Calu3 (cell line): Measurements from ENCODE around the gene HECW1. TPM values are rescaled to one million over a fixed set of nuclear protein-coding genes. Genes with fewer than 3 reads are reported as not detected.

Experiments used
- BruUV-seq: library from RNA; stranded (reverse); fragments of 400-500 nt; replicated peaks from 2 replicates; lab custom pipeline; 2021; lab: Mats Ljungman, UMichigan
- CTCF ChIA-PET: fragments of 300-600 bp; sonication (Branson Sonifier 250); formaldehyde crosslinking; loops from one replicate; lab custom pipeline; 2022; ENCODE audit warnings: antibody characterized with exemption; lab: Charles Lee
- DNase-seq: peaks from one replicate; pipeline ENCODE4 v3.0.0; 2022
- H3K27ac Mint-ChIP-seq: one replicate; pipeline ENCODE4 v1.8.0; 2022; ENCODE audit warnings: mixed read lengths; ENCODE audit not compliant: unreplicated experiment
- H3K27me3 Mint-ChIP-seq: one replicate; pipeline ENCODE4 v1.8.0; 2022; ENCODE audit warnings: mixed read lengths; ENCODE audit not compliant: unreplicated experiment
- H3K36me3 Mint-ChIP-seq: one replicate; pipeline ENCODE4 v1.8.0; 2022; ENCODE audit warnings: mild to moderate bottlenecking, moderate library complexity, mixed read lengths; ENCODE audit not compliant: insufficient read depth, unreplicated experiment
- H3K4me1 Mint-ChIP-seq: one replicate; pipeline ENCODE4 v1.8.0; 2022; ENCODE audit warnings: mild to moderate bottlenecking, low read depth, mixed read lengths; ENCODE audit not compliant: unreplicated experiment
- H3K4me3 Mint-ChIP-seq: one replicate; pipeline ENCODE4 v1.8.0; 2022; ENCODE audit warnings: mild to moderate bottlenecking, low read depth, moderate library complexity, mixed read lengths; ENCODE audit not compliant: unreplicated experiment
- H3K9me3 Mint-ChIP-seq: one replicate; pipeline ENCODE4 v1.8.0; 2022; ENCODE audit warnings: low read depth, mixed read lengths; ENCODE audit not compliant: unreplicated experiment
- intact Hi-C: fragments of 100-400 bp; cut with micrococcal nuclease; formaldehyde crosslinking; loops from one replicate; pipeline ENCODE4 v1.10.0; 2022; ENCODE audit not compliant: unreplicated experiment
- total RNA-seq: library from RNA; stranded (reverse); gene quantifications from 2 replicates; pipeline ENCODE4 v1.2.3, GENCODE V29; 2022
- TF ChIP-seq, protein P1 (sequence below): fragments of 200-600 bp; IDR thresholded peaks from one replicate; pipeline ENCODE4 v1.8.0; 2022; ENCODE audit warnings: antibody characterized with exemption; ENCODE audit not compliant: unreplicated experiment

HECW1 gene
- total RNA-seq, 1 experiment from 2014 or later, result 0.33 TPM

DNA sequence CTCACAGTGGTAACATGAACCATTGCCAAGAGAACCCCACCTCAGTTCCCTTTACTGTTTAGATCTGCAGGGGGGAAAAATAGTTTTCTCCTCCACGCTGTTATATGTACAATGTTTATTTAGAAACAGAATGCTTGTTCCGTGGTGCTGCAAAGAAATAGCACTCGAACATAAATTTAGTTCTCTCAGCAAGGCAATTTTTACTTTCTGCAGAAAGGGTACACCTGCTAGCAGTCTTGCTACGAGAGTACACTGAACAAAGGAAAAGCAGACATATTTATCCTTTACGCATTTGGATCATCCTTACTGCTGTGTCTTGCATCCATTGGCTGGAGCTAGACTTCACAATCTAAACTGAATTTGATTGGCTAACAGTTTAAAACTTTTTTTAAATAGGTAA is 178.5 kb downstream of the HECW1 start:
- Mint-ChIP-seq H3K9me3 (peaks cover 9% of the 10 kb centered on the region), H3K4me3 (no peak overlapping the region), H3K36me3 (no peaks in the 10 kb centered on the region), H3K27me3 (peaks cover 41% of the 10 kb centered on the region), H3K4me1 (peaks cover 9% of the 10 kb centered on the region), H3K27ac (no peak overlapping the region)
- CTCF ChIA-PET, result no interaction called here
- no peak for DNase-seq
- intact Hi-C loops, result no loop called here
- BruUV-seq, result no TSS peak
- TF ChIP-seq, protein P1, sequence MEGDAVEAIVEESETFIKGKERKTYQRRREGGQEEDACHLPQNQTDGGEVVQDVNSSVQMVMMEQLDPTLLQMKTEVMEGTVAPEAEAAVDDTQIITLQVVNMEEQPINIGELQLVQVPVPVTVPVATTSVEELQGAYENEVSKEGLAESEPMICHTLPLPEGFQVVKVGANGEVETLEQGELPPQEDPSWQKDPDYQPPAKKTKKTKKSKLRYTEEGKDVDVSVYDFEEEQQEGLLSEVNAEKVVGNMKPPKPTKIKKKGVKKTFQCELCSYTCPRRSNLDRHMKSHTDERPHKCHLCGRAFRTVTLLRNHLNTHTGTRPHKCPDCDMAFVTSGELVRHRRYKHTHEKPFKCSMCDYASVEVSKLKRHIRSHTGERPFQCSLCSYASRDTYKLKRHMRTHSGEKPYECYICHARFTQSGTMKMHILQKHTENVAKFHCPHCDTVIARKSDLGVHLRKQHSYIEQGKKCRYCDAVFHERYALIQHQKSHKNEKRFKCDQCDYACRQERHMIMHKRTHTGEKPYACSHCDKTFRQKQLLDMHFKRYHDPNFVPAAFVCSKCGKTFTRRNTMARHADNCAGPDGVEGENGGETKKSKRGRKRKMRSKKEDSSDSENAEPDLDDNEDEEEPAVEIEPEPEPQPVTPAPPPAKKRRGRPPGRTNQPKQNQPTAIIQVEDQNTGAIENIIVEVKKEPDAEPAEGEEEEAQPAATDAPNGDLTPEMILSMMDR, result no peak

DNA sequence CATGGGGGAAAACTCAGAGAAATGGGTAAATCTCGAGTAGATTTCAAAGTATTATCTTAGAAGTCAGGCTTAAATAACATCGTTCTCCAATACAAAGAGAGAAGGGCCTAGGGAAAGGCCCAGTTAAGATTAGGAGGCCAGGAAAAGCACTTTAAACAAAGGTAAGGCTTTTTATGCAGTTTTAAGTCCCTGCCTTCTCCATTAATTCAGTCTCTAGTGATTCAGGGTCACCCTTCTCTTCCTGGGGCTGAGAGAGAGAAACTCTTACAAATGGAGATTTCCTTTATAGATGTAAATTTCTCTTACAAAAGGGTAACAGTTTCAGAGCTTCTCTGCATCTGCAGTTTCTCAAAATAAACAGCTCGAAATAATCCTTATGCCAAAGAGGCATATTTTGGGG is 179.3 kb downstream of the HECW1 start:
- Mint-ChIP-seq H3K36me3 (no peaks in the 10 kb centered on the region), H3K4me1 (peaks cover 9% of the 10 kb centered on the region), H3K27me3 (peaks cover 41% of the 10 kb centered on the region), H3K27ac (no peak overlapping the region), H3K4me3 (no peak overlapping the region), H3K9me3 (peaks cover 9% of the 10 kb centered on the region)
- intact Hi-C loops, result no loop called here
- CTCF ChIA-PET, result no interaction called here
- TF ChIP-seq, protein P1, result no peak
- no peak for DNase-seq
- BruUV-seq, result no TSS peak

DNA sequence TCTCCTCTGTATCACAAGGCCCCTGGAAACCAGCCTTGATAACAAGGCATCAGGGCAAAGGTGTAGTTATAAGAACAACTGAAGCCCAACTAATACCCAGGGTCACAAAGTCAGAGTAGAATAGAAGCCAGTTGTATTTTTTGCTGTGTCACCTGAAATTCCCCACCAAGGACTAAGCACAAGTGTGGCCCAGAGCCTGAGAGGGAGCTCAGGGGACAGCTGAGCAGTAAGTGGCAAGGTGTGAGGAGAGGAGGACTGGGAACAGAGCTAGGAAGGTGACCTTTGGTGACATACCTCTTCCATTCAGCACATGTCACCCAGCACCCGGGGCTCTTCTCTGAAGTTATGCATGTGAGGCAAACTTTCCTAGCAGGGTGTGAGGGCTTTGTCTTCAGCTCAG is 179.9 kb downstream of the HECW1 start:
- intact Hi-C loops, result no loop called here
- CTCF ChIA-PET, result interaction anchor here (0.5 kb wide), 1 partner anchor 164 kb away, joined by 3 read pairs; no protein-coding TSS in a partner anchor
- Mint-ChIP-seq H3K27ac (no peak overlapping the region), H3K9me3 (peaks cover 6% of the 10 kb centered on the region), H3K36me3 (no peaks in the 10 kb centered on the region), H3K27me3 (peaks cover 38% of the 10 kb centered on the region), H3K4me1 (peaks cover 9% of the 10 kb centered on the region), H3K4me3 (no peak overlapping the region)
- DNase-seq, result no peak
- BruUV-seq, result no TSS peak
- TF ChIP-seq, protein P1, result no peak

DNA sequence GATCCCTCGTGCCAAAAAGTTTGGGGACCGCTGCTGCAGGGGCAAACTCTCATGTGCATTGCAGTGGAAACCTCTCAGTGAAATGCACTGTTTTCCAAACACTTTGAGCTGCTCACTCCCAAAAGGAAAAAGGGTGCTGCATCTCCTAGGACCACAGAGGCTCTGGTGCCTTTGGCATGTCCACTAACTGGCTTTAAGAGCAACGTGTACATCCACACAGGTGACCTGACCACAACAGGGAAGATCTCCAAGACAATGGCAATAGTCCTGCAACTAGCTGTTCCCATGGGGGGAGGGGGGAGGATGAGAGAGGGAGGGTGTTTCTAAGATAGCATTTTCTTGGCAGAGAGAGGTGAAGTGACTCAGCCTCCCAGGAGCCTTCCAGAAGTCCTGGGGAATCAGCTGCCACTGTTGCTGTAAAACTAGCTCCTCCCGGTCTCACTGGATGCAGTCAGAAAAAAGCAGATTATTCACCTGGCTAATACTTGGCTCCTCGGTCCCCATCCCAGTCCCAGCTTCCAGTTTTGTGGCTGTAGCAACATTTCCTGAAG is 181.7 kb downstream of the HECW1 start:
- TF ChIP-seq, protein P1, result no peak
- intact Hi-C loops, result no loop called here
- Mint-ChIP-seq H3K4me3 (no peak overlapping the region), H3K27me3 (peaks cover 39% of the 10 kb centered on the region), H3K4me1 (peaks cover 9% of the 10 kb centered on the region), H3K27ac (no peak overlapping the region), H3K9me3 (peaks cover 4% of the 10 kb centered on the region), H3K36me3 (no peaks in the 10 kb centered on the region)
- peak; percentile 23 for DNase-seq
- CTCF ChIA-PET, result interaction anchor here (1.6 kb wide), 1 partner anchor 45 kb away, joined by 4 read pairs; no protein-coding TSS in a partner anchor
- no TSS peak for BruUV-seq
